Hematopoietic multipotent progenitor cell treated with erythropoietin and hydrocortisone succinate and interleukin-3 and kit ligand, for 17 days (in vitro differentiated cells): ENCODE results near the gene C2CD3.
"Not testable (repeated sequence)": the region's sequence is repeated elsewhere in the genome, so short reads cannot be mapped to it uniquely, and the experiment has no call there.

ENCODE experiments used
- DNase-seq: peaks from one replicate; pipeline ENCODE4 v3.0.0-alpha.2; 2015; ENCODE audit warnings: low spot score

The C2CD3 gene

GRCh38 chr11:74157169-74157568 lies 13.6 kb downstream of the C2CD3 start:
- DNase-seq, result no peak

GRCh38 chr11:74154620-74155281 lies 16.1 kb downstream of the C2CD3 start:
- DNase-seq, result no peak

GRCh38 chr11:74153224-74153623 lies 17.6 kb downstream of the C2CD3 start:
- DNase-seq, result no peak

- no peak for DNase-seq
These were observed 23.4 kb downstream of the C2CD3 start for GRCh38 chr11:74147199-74147929.

- no peak for DNase-seq
These were observed 26.2 kb downstream of the C2CD3 start for GRCh38 chr11:74144592-74144991.

GRCh38 chr11:74142624-74143023 lies 28.2 kb downstream of the C2CD3 start:
- DNase-seq, result no peak

- DNase-seq, result no peak
These were observed 28.9 kb downstream of the C2CD3 start for GRCh38 chr11:74141908-74142307.

GRCh38 chr11:74141241-74141695 lies 29.5 kb downstream of the C2CD3 start:
- no peak for DNase-seq

- not testable (repeated sequence) for DNase-seq
These were observed 30.8 kb downstream of the C2CD3 start for GRCh38 chr11:74139919-74140431.

- DNase-seq, result no peak
These were observed 31.5 kb downstream of the C2CD3 start for GRCh38 chr11:74139151-74139918.

- DNase-seq, result peak; percentile 27
These were observed 32.2 kb downstream of the C2CD3 start for GRCh38 chr11:74138572-74138971.

GRCh38 chr11:74138021-74138420 lies 32.8 kb downstream of the C2CD3 start:
- DNase-seq, result no peak

GRCh38 chr11:74135127-74135840 lies 35.5 kb downstream of the C2CD3 start:
- no peak for DNase-seq

GRCh38 chr11:74134661-74135060 lies 36.1 kb downstream of the C2CD3 start:
- DNase-seq, result no peak

GRCh38 chr11:74133436-74133835 lies 37.4 kb downstream of the C2CD3 start:
- no peak for DNase-seq

- no peak for DNase-seq
These were observed 38.0 kb downstream of the C2CD3 start for GRCh38 chr11:74132833-74133232.

GRCh38 chr11:74129121-74129520 lies 41.7 kb downstream of the C2CD3 start:
- DNase-seq, result not testable (repeated sequence)

- DNase-seq, result no peak
These were observed 47.8 kb downstream of the C2CD3 start for GRCh38 chr11:74123008-74123448.

GRCh38 chr11:74121804-74122203 lies 49.0 kb downstream of the C2CD3 start:
- no peak for DNase-seq

GRCh38 chr11:74120260-74121035 lies 50.4 kb downstream of the C2CD3 start:
- DNase-seq, result not testable (repeated sequence)

GRCh38 chr11:74116719-74117118 lies 54.1 kb downstream of the C2CD3 start:
- no peak for DNase-seq
